Measurements from ENCODE around the gene GNAI1.

The GNAI1 gene
- long read RNA-seq, donor 1, full-length matches to known transcripts: 38 of 75 reads
- long read RNA-seq, donor 1, partial matches to known transcripts: 37 of 75 reads
- long read RNA-seq, donor 1, other reads (novel, unspliced or antisense): 0 of 75 reads
- long read RNA-seq, donor 2, full-length matches to known transcripts: 18 of 43 reads
- long read RNA-seq, donor 2, partial matches to known transcripts: 25 of 43 reads
- long read RNA-seq, donor 2, other reads (novel, unspliced or antisense): 0 of 43 reads
- long read RNA-seq, donor 3, full-length matches to known transcripts: 12 of 30 reads
- long read RNA-seq, donor 3, partial matches to known transcripts: 18 of 30 reads
- long read RNA-seq, donor 3, other reads (novel, unspliced or antisense): 0 of 30 reads
- long read RNA-seq, donor 4, full-length matches to known transcripts: 25 of 41 reads
- long read RNA-seq, donor 4, partial matches to known transcripts: 16 of 41 reads
- long read RNA-seq, donor 4, other reads (novel, unspliced or antisense): 0 of 41 reads
- long read RNA-seq, donor 5, full-length matches to known transcripts: 31 of 31 reads
- long read RNA-seq, donor 5, partial matches to known transcripts: 0 of 31 reads
- long read RNA-seq, donor 5, other reads (novel, unspliced or antisense): 0 of 31 reads
- long read RNA-seq, donor 6, full-length matches to known transcripts: 22 of 22 reads
- long read RNA-seq, donor 6, partial matches to known transcripts: 0 of 22 reads
- long read RNA-seq, donor 6, other reads (novel, unspliced or antisense): 0 of 22 reads
- long read RNA-seq, donor 7, full-length matches to known transcripts: 37 of 47 reads
- long read RNA-seq, donor 7, partial matches to known transcripts: 10 of 47 reads
- long read RNA-seq, donor 7, other reads (novel, unspliced or antisense): 0 of 47 reads
- long read RNA-seq, donor 8, full-length matches to known transcripts: 28 of 34 reads
- long read RNA-seq, donor 8, partial matches to known transcripts: 6 of 34 reads
- long read RNA-seq, donor 8, other reads (novel, unspliced or antisense): 0 of 34 reads

- peak; percentile 94 for DNase-seq
Observed at GRCh38 chr7:80134536-80135308, at the start of gene GNAI1. Gene GNAI1, plus strand, starts transcription at chr7:80134831. Its CDS starts 330 bp downstream, at chr7:80135161.

GRCh38 chr7:80087051-80087770 is 47.4 kb upstream of the GNAI1 start:
- no peak for DNase-seq

GRCh38 chr7:80087771-80088170 is 46.9 kb upstream of the GNAI1 start:
- no peak for DNase-seq

GRCh38 chr7:80088705-80089104 is 45.9 kb upstream of the GNAI1 start:
- no peak for DNase-seq

GRCh38 chr7:80089366-80089765 is 45.3 kb upstream of the GNAI1 start:
- no peak for DNase-seq

GRCh38 chr7:80093349-80093748 is 41.3 kb upstream of the GNAI1 start:
- no peak for DNase-seq

GRCh38 chr7:80095545-80095944 is 39.1 kb upstream of the GNAI1 start:
- no peak for DNase-seq

GRCh38 chr7:80097756-80098155 is 36.9 kb upstream of the GNAI1 start:
- DNase-seq: no peak

- DNase-seq: no peak
Observed at GRCh38 chr7:80098795-80099194, 35.8 kb upstream of the GNAI1 start.

GRCh38 chr7:80100254-80100653 is 34.4 kb upstream of the GNAI1 start:
- DNase-seq: no peak

GRCh38 chr7:80105701-80106408 is 28.8 kb upstream of the GNAI1 start:
- no peak for DNase-seq

GRCh38 chr7:80106498-80107113 is 28.0 kb upstream of the GNAI1 start:
- no peak for DNase-seq

GRCh38 chr7:80107278-80107677 is 27.4 kb upstream of the GNAI1 start:
- no peak for DNase-seq

- DNase-seq: no peak
Observed at GRCh38 chr7:80110376-80110775, 24.3 kb upstream of the GNAI1 start.

- DNase-seq: no peak
Observed at GRCh38 chr7:80114159-80114558, 20.5 kb upstream of the GNAI1 start.

GRCh38 chr7:80124526-80125264 is 9.9 kb upstream of the GNAI1 start:
- DNase-seq: no peak

GRCh38 chr7:80127412-80128160 is 7.0 kb upstream of the GNAI1 start:
- DNase-seq: no peak

- DNase-seq: no peak
Observed at GRCh38 chr7:80128918-80129317, 5.7 kb upstream of the GNAI1 start.

- DNase-seq: no peak
Observed at GRCh38 chr7:80129785-80130184, 4.8 kb upstream of the GNAI1 start.

All from right kidney (tissue), 9 donors.